Astrocyte (in vitro differentiated cells and primary cell): Measurements from ENCODE around the gene ZDHHC22. TPM values are rescaled to one million over a fixed set of nuclear protein-coding genes. Genes with fewer than 3 reads are reported as not detected.
A peak's percentile ranks its signal among the peaks of the same experiment; 100 is the strongest.

Experiments used
- DNase-seq: peaks from one replicate; pipeline ENCODE4 v3.0.0-alpha.2; 2010; ENCODE audit warnings: low read depth
- FAIRE-seq: peaks from 2 replicates; lab custom pipeline; 2011; peaks lifted over from hg19 to GRCh38; lab: Jason Lieb, UNC
- H2AFZ ChIP-seq: 2 replicates; pipeline ENCODE4 v1.6.0; 2012; ENCODE audit warnings: low read depth, low read length, inconsistent platforms
- H3K27ac ChIP-seq: 2 replicates; pipeline ENCODE4 v1.5.1; 2011; ENCODE audit warnings: low read depth, low read length, inconsistent platforms
- H3K27me3 ChIP-seq: 2 replicates; pipeline ENCODE4 v1.6.0; 2011; ENCODE audit warnings: low read length, inconsistent platforms; ENCODE audit not compliant: insufficient read depth
- H3K36me3 ChIP-seq: 2 replicates; pipeline ENCODE4 v1.5.1; 2011; ENCODE audit warnings: low read length, inconsistent platforms; ENCODE audit not compliant: insufficient read depth
- H3K4me1 ChIP-seq: 2 replicates; pipeline ENCODE4 v1.5.1; 2011; ENCODE audit warnings: low read length, inconsistent platforms; ENCODE audit not compliant: insufficient read depth
- H3K4me2 ChIP-seq: 2 replicates; pipeline ENCODE4 v1.6.0; 2012; ENCODE audit warnings: low read length, inconsistent platforms
- H3K4me3 ChIP-seq: 2 replicates; pipeline ENCODE4 v1.5.1; 2011; ENCODE audit warnings: low read depth, mild to moderate bottlenecking, low read length, inconsistent platforms; ENCODE audit not compliant: insufficient read depth
- H3K79me2 ChIP-seq: 2 replicates; pipeline ENCODE4 v1.6.0; 2012; ENCODE audit warnings: mild to moderate bottlenecking, low read length, inconsistent platforms; ENCODE audit not compliant: insufficient read depth
- H3K9ac ChIP-seq: 2 replicates; pipeline ENCODE4 v1.6.0; 2012; ENCODE audit warnings: mild to moderate bottlenecking, low read length, inconsistent platforms
- H3K9me3 ChIP-seq: 2 replicates; pipeline ENCODE4 v1.5.1; 2012; ENCODE audit warnings: low read depth, mild to moderate bottlenecking, low read length, inconsistent platforms; ENCODE audit not compliant: insufficient read depth
- H4K20me1 ChIP-seq: 2 replicates; pipeline ENCODE4 v1.6.0; 2012; ENCODE audit warnings: low read length, inconsistent platforms; ENCODE audit not compliant: insufficient read depth
- H3K27ac Mint-ChIP-seq: one replicate; pipeline ENCODE4 v1.8.0; 2021; ENCODE audit warnings: mild to moderate bottlenecking, mixed read lengths; ENCODE audit not compliant: unreplicated experiment
- H3K27me3 Mint-ChIP-seq: one replicate; pipeline ENCODE4 v1.8.0; 2021; ENCODE audit warnings: low read depth, mixed read lengths; ENCODE audit not compliant: unreplicated experiment
- H3K36me3 Mint-ChIP-seq: one replicate; pipeline ENCODE4 v1.8.0; 2021; ENCODE audit warnings: low read depth, mixed read lengths; ENCODE audit not compliant: unreplicated experiment
- H3K4me1 Mint-ChIP-seq: one replicate; pipeline ENCODE4 v1.8.0; 2021; ENCODE audit warnings: low read depth, mixed read lengths; ENCODE audit not compliant: unreplicated experiment
- H3K4me3 Mint-ChIP-seq: one replicate; pipeline ENCODE4 v1.8.0; 2021; ENCODE audit warnings: mild to moderate bottlenecking, moderate library complexity, mixed read lengths; ENCODE audit not compliant: unreplicated experiment
- H3K9me3 Mint-ChIP-seq: one replicate; pipeline ENCODE4 v1.8.0; 2021; ENCODE audit warnings: mild to moderate bottlenecking, mixed read lengths; ENCODE audit not compliant: unreplicated experiment
- CTCF ChIP-seq: IDR thresholded peaks from 2 replicates; pipeline ENCODE4 v1.5.1; 2011; ENCODE audit warnings: low read depth, mild to moderate bottlenecking, inconsistent platforms, low read length, moderate library complexity; ENCODE audit not compliant: insufficient read depth
- EZH2 ChIP-seq: IDR thresholded peaks from 2 replicates; pipeline ENCODE4 v1.6.1; 2012; ENCODE audit warnings: mild to moderate bottlenecking, low read length, inconsistent platforms; ENCODE audit not compliant: insufficient read depth
- total RNA-seq: library from RNA; stranded (reverse); gene quantifications from 2 replicates; pipeline ENCODE4 v1.2.1, GENCODE V29; 2021

The ZDHHC22 gene
- total RNA-seq, 1 donor from 2014 or later = 0.52 TPM

DNA sequence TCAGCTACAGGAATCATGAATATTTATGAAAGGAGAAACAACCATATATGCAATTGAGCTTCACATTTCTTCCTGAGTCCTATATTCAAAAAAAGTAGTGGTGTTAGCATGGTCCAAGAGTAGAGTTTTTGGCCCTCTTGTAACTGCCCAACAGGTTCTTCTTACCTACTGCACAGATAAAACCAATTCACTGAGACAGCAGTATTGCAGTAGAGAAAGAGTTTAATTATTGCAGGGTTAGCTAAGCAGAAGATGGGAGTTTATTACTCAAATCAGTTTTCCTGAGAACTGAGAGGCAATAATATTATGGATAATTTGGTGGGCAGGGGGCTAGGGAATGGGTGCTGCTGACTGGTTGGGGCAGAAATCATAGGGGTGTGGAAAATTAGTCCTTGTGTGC, 50.1 kb downstream of the ZDHHC22 start:
- Histone ChIP-seq H3K4me2 (no peak overlapping the region), H3K27ac (no peak overlapping the region), H3K79me2 (no peaks in the 10 kb centered on the region), H3K9ac (no peak overlapping the region), H2AFZ (no peak overlapping the region), H3K27me3 (peaks cover 3% of the 10 kb centered on the region), H3K4me3 (no peak overlapping the region), H3K36me3 (no peaks in the 10 kb centered on the region), H3K4me1 (no peaks in the 10 kb centered on the region), H3K9me3 (no peaks in the 10 kb centered on the region), H4K20me1 (no peaks in the 10 kb centered on the region)
- DNase-seq (no peak), FAIRE-seq (no peak)
- TF ChIP-seq CTCF (no peak), EZH2 (no peak)
- Mint-ChIP-seq H3K27me3 (peaks cover 3% of the 10 kb centered on the region), H3K4me3 (no peak overlapping the region), H3K27ac (no peak overlapping the region), H3K9me3 (peaks cover 3% of the 10 kb centered on the region), H3K36me3 (no peaks in the 10 kb centered on the region), H3K4me1 (peaks cover 2% of the 10 kb centered on the region)

DNA sequence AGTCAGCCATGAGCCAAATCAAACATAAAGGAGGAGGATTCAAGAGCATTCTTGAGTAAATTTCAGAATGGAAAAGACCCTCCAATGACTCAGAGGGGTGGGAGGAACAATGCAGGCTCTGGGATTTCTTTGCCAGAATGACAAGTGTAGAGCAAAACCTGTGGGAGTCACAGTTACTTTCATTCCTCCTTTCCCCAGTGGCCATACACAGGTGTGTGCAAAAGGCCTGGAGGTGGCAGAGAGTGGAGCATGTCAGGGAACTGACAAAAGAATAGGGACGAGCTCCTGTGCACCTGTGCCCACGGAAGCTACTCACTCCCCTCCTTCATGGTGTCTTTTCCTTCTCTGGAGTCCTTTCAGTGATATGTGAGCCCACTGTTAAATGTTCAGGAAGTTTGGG, 52.9 kb downstream of the ZDHHC22 start:
- no peak overlapping the region for H3K4me3 Mint-ChIP-seq
- no peaks in the 10 kb centered on the region for H4K20me1 ChIP-seq
- peaks cover 7% of the 10 kb centered on the region for H3K27me3 ChIP-seq
- peaks cover 3% of the 10 kb centered on the region for H3K9me3 Mint-ChIP-seq
- H3K36me3 ChIP-seq = no peaks in the 10 kb centered on the region
- no peak overlapping the region for H3K27ac ChIP-seq
- no peak overlapping the region for H2AFZ ChIP-seq
- no peaks in the 10 kb centered on the region for H3K79me2 ChIP-seq
- no peaks in the 10 kb centered on the region for H3K36me3 Mint-ChIP-seq
- H3K4me1 Mint-ChIP-seq = peaks cover 15% of the 10 kb centered on the region
- H3K4me1 ChIP-seq = no peaks in the 10 kb centered on the region
- no peak overlapping the region for H3K4me2 ChIP-seq
- no peak for TF ChIP-seq EZH2
- no peak overlapping the region for H3K4me3 ChIP-seq
- H3K27ac Mint-ChIP-seq = no peak overlapping the region
- DNase-seq (no peak), FAIRE-seq (no peak)
- H3K27me3 Mint-ChIP-seq = peaks cover 3% of the 10 kb centered on the region
- H3K9me3 ChIP-seq = no peaks in the 10 kb centered on the region
- H3K9ac ChIP-seq = no peak overlapping the region

- H3K27ac Mint-ChIP-seq = peak overlapping the region; percentile 75
- Histone ChIP-seq H3K4me3 (no peak overlapping the region), H3K4me1 (no peaks in the 10 kb centered on the region), H3K4me2 (no peak overlapping the region), H3K79me2 (no peaks in the 10 kb centered on the region), H2AFZ (no peak overlapping the region), H3K9ac (no peak overlapping the region), H3K27me3 (peaks cover 7% of the 10 kb centered on the region), H3K9me3 (no peaks in the 10 kb centered on the region), H3K27ac (no peak overlapping the region), H3K36me3 (no peaks in the 10 kb centered on the region), H4K20me1 (no peaks in the 10 kb centered on the region)
- peaks cover 15% of the 10 kb centered on the region for H3K4me1 Mint-ChIP-seq
- TF ChIP-seq EZH2 (no peak), CTCF (no peak)
- H3K4me3 Mint-ChIP-seq = no peak overlapping the region
- peaks cover 3% of the 10 kb centered on the region for H3K9me3 Mint-ChIP-seq
- H3K27me3 Mint-ChIP-seq = peaks cover 3% of the 10 kb centered on the region
- no peaks in the 10 kb centered on the region for H3K36me3 Mint-ChIP-seq
- no peak for DNase-seq
- no peak for FAIRE-seq
Measured at GRCh38 chr14:77088219-77088618, 53.4 kb downstream of the ZDHHC22 start.
